Endothelial cell of umbilical vein (primary cell): ENCODE results near the gene DLG5. TPM values are rescaled to one million over a fixed set of nuclear protein-coding genes. Genes with fewer than 3 reads are reported as not detected.

Experiments
- BruUV-seq: library from RNA; stranded (reverse); fragments of 400-500 nt; replicated peaks from 2 replicates; lab custom pipeline; 2021; lab: Mats Ljungman, UMichigan
- CTCF ChIA-PET: fragments of 300-600, 350-600 bp; sonication (Branson Sonifier 250); formaldehyde crosslinking; loops from one replicate; lab custom pipeline; 2021; ENCODE audit warnings: antibody characterized with exemption, inconsistent platforms; lab: Charles Lee
- POLR2A ChIA-PET: fragments of 300-600, 350-600 bp; sonication (Branson Sonifier 250); formaldehyde crosslinking; loops from one replicate; lab custom pipeline; 2021; ENCODE audit warnings: antibody characterized with exemption, inconsistent platforms; lab: Charles Lee
- DNase-seq: peaks from one replicate; pipeline ENCODE4 v3.0.0-alpha.2; 2011; ENCODE audit warnings: low read depth, low spot score
- FAIRE-seq: peaks from 2 replicates; lab custom pipeline; 2011; peaks lifted over from hg19 to GRCh38; lab: Jason Lieb, UNC
- H2AFZ ChIP-seq: 2 replicates; pipeline ENCODE4 v1.6.0; 2012; ENCODE audit warnings: low read depth, low read length, control low read depth, inconsistent platforms
- H3K27ac ChIP-seq: 2 replicates; pipeline ENCODE4 v1.5.1; 2011; ENCODE audit warnings: low read depth, mild to moderate bottlenecking, control low read depth, low read length, moderate library complexity; ENCODE audit not compliant: insufficient read depth
- H3K27me3 ChIP-seq, 2 experiments: 2 replicates each; pipeline versions ENCODE4 v1.6.0 to v1.6.1; 2011; ENCODE audit warnings: low read length in 2 of 2, mixed read lengths in 1 of 2; ENCODE audit not compliant: control insufficient read depth in 2 of 2, insufficient read depth in 2 of 2
- H3K36me3 ChIP-seq, 2 experiments: 2 replicates in 1 of 2; 3 replicates in 1 of 2; pipeline ENCODE4 v1.5.1; 2011; ENCODE audit warnings: low read length in 2 of 2, mild to moderate bottlenecking in 1 of 2, moderate library complexity in 1 of 2; ENCODE audit not compliant: control insufficient read depth in 2 of 2, insufficient read depth in 2 of 2; ENCODE audit errors: extremely low read depth in 1 of 2
- H3K4me1 ChIP-seq: 3 replicates; pipeline ENCODE4 v1.5.1; 2011; ENCODE audit warnings: mild to moderate bottlenecking, low read length; ENCODE audit not compliant: control insufficient read depth, insufficient read depth; ENCODE audit errors: extremely low read depth
- H3K4me2 ChIP-seq: 2 replicates; pipeline ENCODE4 v1.6.1; 2011; ENCODE audit warnings: low read length, control low read depth, mixed read lengths; ENCODE audit not compliant: insufficient read depth
- H3K4me3 ChIP-seq, 3 experiments: fragments of 200-600 bp in 1 of 3; sonication (generic), shearing (Covaris generic) in 1 of 3; replicated peaks in 1 of 3; 2 replicates each; pipeline ENCODE4 v1.5.1; 2011 to 2016; ENCODE audit warnings: control low read depth in 3 of 3, low read length in 3 of 3, mild to moderate bottlenecking in 2 of 3, inconsistent platforms in 1 of 3, low read depth in 1 of 3, moderate library complexity in 1 of 3; ENCODE audit not compliant: insufficient read depth in 1 of 3
- H3K79me2 ChIP-seq: 2 replicates; pipeline ENCODE4 v1.6.0; 2012; ENCODE audit warnings: low read length, inconsistent platforms; ENCODE audit not compliant: control insufficient read depth, insufficient read depth
- H3K9ac ChIP-seq: replicated peaks from 2 replicates; pipeline ENCODE3; 2011; ENCODE audit warnings: low read length, control low read depth; ENCODE audit not compliant: insufficient read depth; ENCODE audit errors: extremely low read depth
- H3K9me1 ChIP-seq: replicated peaks from 3 replicates; pipeline ENCODE4 v1.6.0; 2011; ENCODE audit warnings: mild to moderate bottlenecking, low read length; ENCODE audit not compliant: control insufficient read depth, insufficient read depth; ENCODE audit errors: extremely low read depth
- H3K9me3 ChIP-seq: replicated peaks from 2 replicates; pipeline ENCODE4 v1.5.1; 2012; ENCODE audit warnings: low read length, inconsistent platforms; ENCODE audit not compliant: control insufficient read depth, insufficient read depth
- H4K20me1 ChIP-seq: replicated peaks from 2 replicates; pipeline ENCODE3; 2011; ENCODE audit warnings: mild to moderate bottlenecking, low read length; ENCODE audit not compliant: control insufficient read depth, insufficient read depth; ENCODE audit errors: extremely low read depth
- EZH2 ChIP-seq: IDR thresholded peaks from 2 replicates; pipeline ENCODE4 v1.6.1; 2012; ENCODE audit warnings: borderline replicate concordance, low read depth, mild to moderate bottlenecking, moderate library complexity, low read length, inconsistent platforms; ENCODE audit not compliant: severe bottlenecking
- FOS ChIP-seq: IDR thresholded peaks from 2 replicates; pipeline ENCODE4 v1.6.1; 2011; ENCODE audit warnings: mild to moderate bottlenecking, low read length, moderate library complexity, borderline replicate concordance; ENCODE audit not compliant: insufficient read depth
- GATA2 ChIP-seq: IDR thresholded peaks from 2 replicates; pipeline ENCODE4 v1.7.0; 2011; ENCODE audit warnings: low read depth, mild to moderate bottlenecking, moderate library complexity, mixed read lengths, low read length; ENCODE audit not compliant: insufficient read length, insufficient read depth
- JUN ChIP-seq: IDR thresholded peaks from 2 replicates; pipeline ENCODE4 v1.6.1; 2011; ENCODE audit warnings: borderline replicate concordance, low read depth; ENCODE audit not compliant: insufficient read length, insufficient read depth
- MYC ChIP-seq: IDR thresholded peaks from one replicate; pipeline ENCODE4 v1.6.1; 2011; ENCODE audit warnings: mild to moderate bottlenecking, low read depth, low read length
- POLR2A ChIP-seq: IDR thresholded peaks from 2 replicates; pipeline ENCODE4 v1.6.1; 2012; ENCODE audit warnings: low read depth, mild to moderate bottlenecking, control low read depth, low read length
- POLR2AphosphoS5 ChIP-seq: IDR thresholded peaks from 2 replicates; pipeline ENCODE4 v1.6.1; 2012; ENCODE audit warnings: low read depth, mild to moderate bottlenecking, control low read depth, low read length, moderate library complexity; ENCODE audit not compliant: insufficient read depth
- dilution Hi-C: fragments of 300-500 bp; cut with MboI; formaldehyde crosslinking; loops from one replicate; pipeline ENCODE4 v1.15.0; 2019; ENCODE audit warnings: low sequenced_read_pairs; ENCODE audit not compliant: extremely low pct_ligation_motif_present
- intact Hi-C: fragments of 100-400 bp; cut with micrococcal nuclease; formaldehyde crosslinking; loops from one replicate; pipeline ENCODE4 v1.10.0; 2022
- polyA plus RNA-seq, 4 experiments: library from polyadenylated mRNA; depleted of rRNA in 3 of 4; stranded (reverse) in 3 of 4; unstranded in 1 of 4; fragments of >200 nt; gene quantifications; 2 replicates each; pipeline versions ENCODE4 v1.2.1 to v1.2.3, GENCODE V29; 2011 to 2012; ENCODE audit warnings: missing spikeins in 1 of 4
- total RNA-seq: library from RNA; stranded (reverse); gene quantifications from 2 replicates; pipeline ENCODE4 v1.2.3, GENCODE V29; 2021
- TF ChIP-seq, protein P1 (sequence below), 2 donors: IDR thresholded peaks; 1 replicate in 1 of 2; 2 replicates in 1 of 2; pipeline ENCODE4 v1.5.1; 2011; ENCODE audit warnings: low read length in 2 of 2, mild to moderate bottlenecking in 2 of 2, moderate library complexity in 2 of 2, control low read depth in 1 of 2, inconsistent platforms in 1 of 2, low read depth in 1 of 2; ENCODE audit not compliant: insufficient read depth in 1 of 2; ENCODE audit errors: extremely low read depth in 1 of 2
- TF ChIP-seq, protein P2 (sequence below): IDR thresholded peaks from 2 replicates; pipeline ENCODE4 v1.6.1; 2011; ENCODE audit not compliant: insufficient read depth, insufficient read length

DLG5 gene
- total and polyA plus RNA-seq, 2 donors (not counting 3 experiments of a cell fraction or from before 2014, with no cell fraction given), result 12.3 to 24.9 TPM

DNA sequence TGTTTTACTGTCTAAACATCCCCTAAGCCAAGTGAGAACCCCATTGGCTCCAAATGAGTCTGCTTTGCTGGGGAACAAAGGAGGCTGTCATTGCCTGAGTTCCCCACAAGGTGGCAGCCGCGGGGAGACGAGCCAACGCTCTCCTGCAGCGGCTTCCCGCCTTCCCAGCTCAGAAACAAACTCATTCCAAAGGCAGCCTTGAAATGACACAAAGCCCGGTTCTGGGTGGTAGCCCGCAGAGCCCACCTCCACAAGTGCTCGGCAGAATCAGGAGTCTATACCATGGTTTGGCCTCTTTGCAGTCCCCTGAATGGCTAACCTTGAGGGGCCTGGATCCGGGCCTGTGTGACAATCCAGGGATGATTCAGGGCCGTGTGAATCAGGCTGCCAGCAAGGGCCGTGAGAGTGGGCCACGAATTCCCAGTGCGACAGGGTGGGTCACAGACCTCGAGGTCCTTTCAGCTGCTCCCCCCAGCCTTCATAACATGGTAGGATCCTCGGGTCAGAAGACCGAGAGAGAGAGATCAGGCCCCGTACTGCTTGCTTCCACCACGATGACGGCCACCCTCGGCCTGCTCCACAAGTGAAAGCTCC is 79.7 kb downstream of the DLG5 start:
- DNase-seq (peak; percentile 74), FAIRE-seq (peak; percentile 96)
- Histone ChIP-seq H3K4me2 (no peak overlapping the region), H3K9me3 (no peaks in the 10 kb centered on the region), H3K27me3 (no peaks in the 10 kb centered on the region), H3K4me3 (no peak overlapping the region), H3K9me1 (no peaks in the 10 kb centered on the region), H3K79me2 (no peaks in the 10 kb centered on the region), H3K9ac (no peak overlapping the region), H4K20me1 (no peaks in the 10 kb centered on the region), H3K36me3 (peaks cover 0 to 4% of the 10 kb centered on the region in 2 experiments), H3K4me1 (peaks cover 23% of the 10 kb centered on the region), H3K27ac (peak overlapping the region; percentile 89), H2AFZ (peak overlapping the region; percentile 10)
- TF ChIP-seq, protein P1, sequence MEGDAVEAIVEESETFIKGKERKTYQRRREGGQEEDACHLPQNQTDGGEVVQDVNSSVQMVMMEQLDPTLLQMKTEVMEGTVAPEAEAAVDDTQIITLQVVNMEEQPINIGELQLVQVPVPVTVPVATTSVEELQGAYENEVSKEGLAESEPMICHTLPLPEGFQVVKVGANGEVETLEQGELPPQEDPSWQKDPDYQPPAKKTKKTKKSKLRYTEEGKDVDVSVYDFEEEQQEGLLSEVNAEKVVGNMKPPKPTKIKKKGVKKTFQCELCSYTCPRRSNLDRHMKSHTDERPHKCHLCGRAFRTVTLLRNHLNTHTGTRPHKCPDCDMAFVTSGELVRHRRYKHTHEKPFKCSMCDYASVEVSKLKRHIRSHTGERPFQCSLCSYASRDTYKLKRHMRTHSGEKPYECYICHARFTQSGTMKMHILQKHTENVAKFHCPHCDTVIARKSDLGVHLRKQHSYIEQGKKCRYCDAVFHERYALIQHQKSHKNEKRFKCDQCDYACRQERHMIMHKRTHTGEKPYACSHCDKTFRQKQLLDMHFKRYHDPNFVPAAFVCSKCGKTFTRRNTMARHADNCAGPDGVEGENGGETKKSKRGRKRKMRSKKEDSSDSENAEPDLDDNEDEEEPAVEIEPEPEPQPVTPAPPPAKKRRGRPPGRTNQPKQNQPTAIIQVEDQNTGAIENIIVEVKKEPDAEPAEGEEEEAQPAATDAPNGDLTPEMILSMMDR (IDR thresholded peaks at IDR 0.05; ENCODE audit: extremely low read depth in 1 of 2, insufficient read depth in 1 of 2, low read depth in 1 of 2, low read length in 2 of 2), result peak; percentile 90 to 94
- no peak for TF ChIP-seq POLR2A
- no peak for TF ChIP-seq FOS
- TF ChIP-seq, protein P2, sequence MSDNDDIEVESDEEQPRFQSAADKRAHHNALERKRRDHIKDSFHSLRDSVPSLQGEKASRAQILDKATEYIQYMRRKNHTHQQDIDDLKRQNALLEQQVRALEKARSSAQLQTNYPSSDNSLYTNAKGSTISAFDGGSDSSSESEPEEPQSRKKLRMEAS, result no peak
- no peak for TF ChIP-seq EZH2
- no peak for TF ChIP-seq GATA2
- peak; percentile 19 for TF ChIP-seq POLR2AphosphoS5
- TF ChIP-seq JUN, result no peak
- TF ChIP-seq MYC, result no peak
- CTCF ChIA-PET, result interaction anchor here (0.6 to 3.5 kb wide), 35 partner anchors 8 to 1127 kb away, joined by 3 to 58 read pairs (median 4); partner anchors contain the start of genes DLG5 and POLR3A
- dilution Hi-C loops (no loop called here), intact Hi-C loops (loop anchor here (1.0 to 2.0 kb wide), 6 partner anchors 32 to 186 kb away; partner anchors contain the start of genes POLR3A and RPS24)
- POLR2A ChIA-PET, result no interaction called here
- BruUV-seq, result no TSS peak
